ENCODE measurements around the gene TICAM2.

GRCh38 chr5:115548683-115549082 lies 53.6 kb downstream of the TICAM2 start:
- TF ChIP-seq ZNF112 (tag by site-specific recombination; IDR thresholded peaks at IDR 0.05) (no peak), ZNF792 (tag by site-specific recombination; IDR thresholded peaks at IDR 0.05) (no peak), ZNF311 (tag by site-specific recombination; IDR thresholded peaks at IDR 0.05; ENCODE audit: borderline replicate concordance) (no peak), CTCF (tag by site-specific recombination; IDR thresholded peaks at IDR 0.05) (no peak), ZNF18 (tag by site-specific recombination; IDR thresholded peaks at IDR 0.05) (no peak), ZBTB11 (tag by site-specific recombination; conservative IDR thresholded peaks at IDR 0.05; ENCODE audit: low read depth) (no peak), ZNF623 (tag by site-specific recombination; IDR thresholded peaks at IDR 0.05) (no peak), ZNF510 (tag by site-specific recombination; IDR thresholded peaks at IDR 0.05; ENCODE audit: insufficient replicate concordance) (no peak)

All from HEK293 (cell line).